ENCODE data around the gene NASP.

- no peak for TF ChIP-seq EZH2 (IDR thresholded peaks at IDR 0.05; ENCODE audit: insufficient read depth, low read length)
- TF ChIP-seq, protein P1, sequence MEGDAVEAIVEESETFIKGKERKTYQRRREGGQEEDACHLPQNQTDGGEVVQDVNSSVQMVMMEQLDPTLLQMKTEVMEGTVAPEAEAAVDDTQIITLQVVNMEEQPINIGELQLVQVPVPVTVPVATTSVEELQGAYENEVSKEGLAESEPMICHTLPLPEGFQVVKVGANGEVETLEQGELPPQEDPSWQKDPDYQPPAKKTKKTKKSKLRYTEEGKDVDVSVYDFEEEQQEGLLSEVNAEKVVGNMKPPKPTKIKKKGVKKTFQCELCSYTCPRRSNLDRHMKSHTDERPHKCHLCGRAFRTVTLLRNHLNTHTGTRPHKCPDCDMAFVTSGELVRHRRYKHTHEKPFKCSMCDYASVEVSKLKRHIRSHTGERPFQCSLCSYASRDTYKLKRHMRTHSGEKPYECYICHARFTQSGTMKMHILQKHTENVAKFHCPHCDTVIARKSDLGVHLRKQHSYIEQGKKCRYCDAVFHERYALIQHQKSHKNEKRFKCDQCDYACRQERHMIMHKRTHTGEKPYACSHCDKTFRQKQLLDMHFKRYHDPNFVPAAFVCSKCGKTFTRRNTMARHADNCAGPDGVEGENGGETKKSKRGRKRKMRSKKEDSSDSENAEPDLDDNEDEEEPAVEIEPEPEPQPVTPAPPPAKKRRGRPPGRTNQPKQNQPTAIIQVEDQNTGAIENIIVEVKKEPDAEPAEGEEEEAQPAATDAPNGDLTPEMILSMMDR (IDR thresholded peaks at IDR 0.05; ENCODE audit: insufficient read depth, low read depth, low read length): no peak
Observed at GRCh38 chr1:45660336-45660735, 76.5 kb downstream of the NASP start.

All from astrocyte (in vitro differentiated cells and primary cell).